Measurements from ENCODE around the gene SPC25. TPM values are rescaled to one million over a fixed set of nuclear protein-coding genes. Genes with fewer than 3 reads are reported as not detected.
A peak's percentile ranks its signal among the peaks of the same experiment; 100 is the strongest.

SPC25 gene
- total RNA-seq, 3 donors from 2014 or later (not counting 1 experiment from before 2014, with no cell fraction given), result 0.45 to 1.0 TPM; not detected in 1

DNA sequence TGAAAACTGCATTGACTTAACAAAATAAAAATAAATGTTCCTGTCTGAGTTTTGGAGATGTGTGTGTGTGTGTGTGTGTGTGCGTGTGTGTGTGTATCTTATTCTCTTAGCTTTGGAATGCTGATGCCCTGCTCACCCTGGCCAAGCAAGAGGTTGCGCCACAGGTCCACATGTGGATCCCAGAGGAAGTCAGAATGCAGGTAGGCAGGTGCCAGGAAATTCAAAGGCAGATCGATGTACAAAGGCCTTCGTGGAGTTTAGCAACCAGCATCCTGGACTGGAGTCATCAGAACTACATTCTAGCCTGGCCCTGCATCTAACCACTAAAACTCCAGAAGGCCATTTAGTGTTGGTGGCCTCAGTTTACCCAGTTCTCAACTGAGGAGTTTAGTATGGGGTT is 23.3 kb upstream of the SPC25 start:
- TF ChIP-seq, protein P1, sequence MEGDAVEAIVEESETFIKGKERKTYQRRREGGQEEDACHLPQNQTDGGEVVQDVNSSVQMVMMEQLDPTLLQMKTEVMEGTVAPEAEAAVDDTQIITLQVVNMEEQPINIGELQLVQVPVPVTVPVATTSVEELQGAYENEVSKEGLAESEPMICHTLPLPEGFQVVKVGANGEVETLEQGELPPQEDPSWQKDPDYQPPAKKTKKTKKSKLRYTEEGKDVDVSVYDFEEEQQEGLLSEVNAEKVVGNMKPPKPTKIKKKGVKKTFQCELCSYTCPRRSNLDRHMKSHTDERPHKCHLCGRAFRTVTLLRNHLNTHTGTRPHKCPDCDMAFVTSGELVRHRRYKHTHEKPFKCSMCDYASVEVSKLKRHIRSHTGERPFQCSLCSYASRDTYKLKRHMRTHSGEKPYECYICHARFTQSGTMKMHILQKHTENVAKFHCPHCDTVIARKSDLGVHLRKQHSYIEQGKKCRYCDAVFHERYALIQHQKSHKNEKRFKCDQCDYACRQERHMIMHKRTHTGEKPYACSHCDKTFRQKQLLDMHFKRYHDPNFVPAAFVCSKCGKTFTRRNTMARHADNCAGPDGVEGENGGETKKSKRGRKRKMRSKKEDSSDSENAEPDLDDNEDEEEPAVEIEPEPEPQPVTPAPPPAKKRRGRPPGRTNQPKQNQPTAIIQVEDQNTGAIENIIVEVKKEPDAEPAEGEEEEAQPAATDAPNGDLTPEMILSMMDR (IDR thresholded peaks at IDR 0.05), result no peak
- no peak for ATAC-seq
- Histone ChIP-seq H3K27ac (ENCODE audit: low read length) (no peak overlapping the region), H3K27me3 (ENCODE audit: control insufficient read depth, insufficient read depth, low read length) (peaks cover 11% of the 10 kb centered on the region), H3K9me3 (ENCODE audit: control insufficient read depth, insufficient read depth, low read length) (no peaks in the 10 kb centered on the region), H3K4me1 (ENCODE audit: control insufficient read depth, insufficient read depth, low read length) (peaks cover 4% of the 10 kb centered on the region), H3K36me3 (ENCODE audit: control insufficient read depth, insufficient read depth, low read length) (no peaks in the 10 kb centered on the region), H3K4me3 (ENCODE audit: low read length) (no peak overlapping the region)
- Mint-ChIP-seq H3K4me3 (no peak overlapping the region), H3K27me3 (ENCODE audit: low read depth in 2 of 2) (peaks cover 26 to 44% of the 10 kb centered on the region in 2 donors), H3K36me3 (no peaks in the 10 kb centered on the region), H3K27ac (no peak overlapping the region), H3K4me1 (peaks cover 5 to 6% of the 10 kb centered on the region in 2 donors), H3K9me3 (no peaks in the 10 kb centered on the region)
- WGBS (ENCODE audit: insufficient coverage), result 90% methylated on average over 4 of the region's 4 CpGs
- intact Hi-C loops (cut with micrococcal nuclease), result no loop called here
- no peak for DNase-seq

DNA sequence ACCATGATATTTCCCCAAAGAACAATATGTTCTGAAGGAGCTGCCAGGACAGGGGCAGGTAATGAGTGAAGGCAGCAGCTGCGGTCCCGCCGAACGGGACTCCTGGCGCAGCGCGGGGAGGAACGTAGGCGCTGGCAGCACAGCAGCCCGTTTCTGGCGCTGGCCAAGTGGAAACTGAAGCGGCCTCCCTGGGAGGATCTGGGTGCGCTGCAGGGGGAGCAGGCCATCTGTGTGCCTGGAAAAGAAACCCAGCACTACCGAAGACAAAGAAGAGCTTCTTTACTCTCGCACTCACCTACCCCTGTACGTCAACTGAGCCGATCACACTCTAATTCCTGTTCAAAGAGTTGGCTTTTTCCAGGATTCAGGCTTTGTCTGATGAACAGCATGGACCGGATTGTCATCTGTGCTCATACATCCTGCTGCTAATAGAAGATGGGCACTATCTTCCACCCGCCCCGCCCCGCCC is 22.7 kb upstream of the SPC25 start:
- Mint-ChIP-seq H3K36me3 (no peaks in the 10 kb centered on the region), H3K27ac (no peak overlapping the region), H3K27me3 (ENCODE audit: low read depth in 2 of 2) (peaks cover 26 to 50% of the 10 kb centered on the region in 2 donors), H3K4me1 (peaks cover 5 to 6% of the 10 kb centered on the region in 2 donors), H3K9me3 (no peaks in the 10 kb centered on the region), H3K4me3 (no peak overlapping the region)
- TF ChIP-seq, protein P1 (IDR thresholded peaks at IDR 0.05), result no peak
- Histone ChIP-seq H3K9me3 (ENCODE audit: control insufficient read depth, insufficient read depth, low read length) (no peaks in the 10 kb centered on the region), H3K27me3 (ENCODE audit: control insufficient read depth, insufficient read depth, low read length) (peaks cover 11% of the 10 kb centered on the region), H3K4me3 (ENCODE audit: low read length) (no peak overlapping the region), H3K27ac (ENCODE audit: low read length) (no peak overlapping the region), H3K4me1 (ENCODE audit: control insufficient read depth, insufficient read depth, low read length) (peaks cover 4% of the 10 kb centered on the region), H3K36me3 (ENCODE audit: control insufficient read depth, insufficient read depth, low read length) (no peaks in the 10 kb centered on the region)
- DNase-seq (no peak), ATAC-seq (peak in 1 of 3 donors; percentile 40)
- WGBS (ENCODE audit: insufficient coverage), result 41% methylated on average over 21 of the region's 21 CpGs
- intact Hi-C loops (cut with micrococcal nuclease), result no loop called here

DNA sequence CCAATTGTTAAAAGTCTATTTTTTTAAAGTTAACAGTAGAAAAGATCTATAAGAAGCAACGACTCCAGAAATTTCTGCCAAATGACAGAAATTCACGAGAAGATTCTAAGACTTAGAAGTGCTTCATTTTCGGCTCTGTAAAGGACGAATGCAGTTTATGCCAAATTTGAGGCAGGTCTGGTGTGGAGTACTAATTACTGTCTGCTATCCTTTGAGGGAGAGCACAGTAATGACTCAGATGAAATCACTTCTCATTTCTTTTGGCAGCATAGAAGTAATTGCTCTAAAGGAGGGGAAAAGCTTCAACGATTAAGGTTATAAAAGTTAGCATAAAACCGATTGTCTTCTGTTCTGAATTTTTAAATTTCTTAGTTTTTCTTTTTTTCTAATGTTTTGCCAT is 22.2 kb upstream of the SPC25 start:
- Mint-ChIP-seq H3K9me3 (no peaks in the 10 kb centered on the region), H3K27me3 (ENCODE audit: low read depth in 2 of 2) (peaks cover 30 to 54% of the 10 kb centered on the region in 2 donors), H3K27ac (no peak overlapping the region), H3K36me3 (no peaks in the 10 kb centered on the region), H3K4me1 (peaks cover 5 to 6% of the 10 kb centered on the region in 2 donors), H3K4me3 (no peak overlapping the region)
- Histone ChIP-seq H3K36me3 (ENCODE audit: control insufficient read depth, insufficient read depth, low read length) (no peaks in the 10 kb centered on the region), H3K27me3 (ENCODE audit: control insufficient read depth, insufficient read depth, low read length) (peaks cover 11% of the 10 kb centered on the region), H3K27ac (ENCODE audit: low read length) (no peak overlapping the region), H3K9me3 (ENCODE audit: control insufficient read depth, insufficient read depth, low read length) (no peaks in the 10 kb centered on the region), H3K4me3 (ENCODE audit: low read length) (no peak overlapping the region), H3K4me1 (ENCODE audit: control insufficient read depth, insufficient read depth, low read length) (peaks cover 4% of the 10 kb centered on the region)
- TF ChIP-seq, protein P1 (IDR thresholded peaks at IDR 0.05), result no peak
- DNase-seq, result no peak
- intact Hi-C loops (cut with micrococcal nuclease), result no loop called here
- no peak for ATAC-seq
- WGBS (ENCODE audit: insufficient coverage), result 51% methylated on average over 6 of the region's 6 CpGs

DNA sequence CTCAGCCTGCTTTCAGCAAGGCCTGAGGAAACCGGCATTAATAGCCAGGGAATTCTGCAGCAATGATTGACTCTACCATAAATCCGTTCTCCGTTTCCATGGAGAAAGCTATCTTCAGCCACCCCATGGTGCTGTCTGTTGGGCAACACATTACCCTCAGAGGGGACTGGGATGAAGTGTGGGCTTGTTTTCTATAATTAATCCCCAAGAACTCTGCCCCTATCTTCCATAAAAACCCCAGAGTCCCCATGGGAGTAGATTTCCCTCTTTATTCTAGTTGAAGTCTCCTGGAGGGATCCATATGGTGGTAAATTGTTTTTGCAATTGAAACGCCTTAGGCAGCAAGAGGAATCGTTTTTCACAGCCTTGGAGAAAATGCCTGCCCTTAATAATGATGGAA is 20.1 kb upstream of the SPC25 start:
- Histone ChIP-seq H3K9me3 (ENCODE audit: control insufficient read depth, insufficient read depth, low read length) (no peaks in the 10 kb centered on the region), H3K4me3 (ENCODE audit: low read length) (no peak overlapping the region), H3K36me3 (ENCODE audit: control insufficient read depth, insufficient read depth, low read length) (no peaks in the 10 kb centered on the region), H3K27me3 (ENCODE audit: control insufficient read depth, insufficient read depth, low read length) (peaks cover 11% of the 10 kb centered on the region), H3K27ac (ENCODE audit: low read length) (no peak overlapping the region), H3K4me1 (ENCODE audit: control insufficient read depth, insufficient read depth, low read length) (peaks cover 4% of the 10 kb centered on the region)
- H3K36me3 Mint-ChIP-seq, result no peaks in the 10 kb centered on the region
- peaks cover 41 to 70% of the 10 kb centered on the region in 2 donors for H3K27me3 Mint-ChIP-seq (ENCODE audit: low read depth in 2 of 2)
- ATAC-seq (no peak), DNase-seq (no peak)
- no peak overlapping the region for H3K4me3 Mint-ChIP-seq
- TF ChIP-seq, protein P1 (IDR thresholded peaks at IDR 0.05), result no peak
- H3K27ac Mint-ChIP-seq, result no peak overlapping the region
- no peaks in the 10 kb centered on the region for H3K9me3 Mint-ChIP-seq
- H3K4me1 Mint-ChIP-seq, result peaks cover 5 to 6% of the 10 kb centered on the region in 2 donors
- 84% methylated on average over 5 of the region's 5 CpGs for WGBS (ENCODE audit: insufficient coverage)
- intact Hi-C loops (cut with micrococcal nuclease), result no loop called here
